Measurements from ENCODE around the gene HOXC11. TPM values are rescaled to one million over a fixed set of nuclear protein-coding genes. Genes with fewer than 3 reads are reported as not detected.

Gene HOXC11
- total RNA-seq, 4 donors from 2014 or later: 3.1 to 3.7 (median 3.5) TPM

GRCh38 chr12:53997204-53998109 lies 24.5 kb downstream of the HOXC11 start:
- DNase-seq (ENCODE audit: low spot score in 2 of 2): no peak
- H3K4me3 ChIP-seq: peak overlapping the region; percentile 67
- H3K27ac ChIP-seq: peak overlapping the region; percentile 98
- H3K27me3 ChIP-seq: peaks cover 15% of the 10 kb centered on the region
- H3K9me3 ChIP-seq: no peaks in the 10 kb centered on the region
- H3K4me1 ChIP-seq: peaks cover 71% of the 10 kb centered on the region
- 7% methylated on average over 28 of the region's 35 CpGs for WGBS
- no peaks in the 10 kb centered on the region for H3K36me3 ChIP-seq
- TF ChIP-seq POLR2A (IDR thresholded peaks at IDR 0.05): no peak
- TF ChIP-seq, protein P1, sequence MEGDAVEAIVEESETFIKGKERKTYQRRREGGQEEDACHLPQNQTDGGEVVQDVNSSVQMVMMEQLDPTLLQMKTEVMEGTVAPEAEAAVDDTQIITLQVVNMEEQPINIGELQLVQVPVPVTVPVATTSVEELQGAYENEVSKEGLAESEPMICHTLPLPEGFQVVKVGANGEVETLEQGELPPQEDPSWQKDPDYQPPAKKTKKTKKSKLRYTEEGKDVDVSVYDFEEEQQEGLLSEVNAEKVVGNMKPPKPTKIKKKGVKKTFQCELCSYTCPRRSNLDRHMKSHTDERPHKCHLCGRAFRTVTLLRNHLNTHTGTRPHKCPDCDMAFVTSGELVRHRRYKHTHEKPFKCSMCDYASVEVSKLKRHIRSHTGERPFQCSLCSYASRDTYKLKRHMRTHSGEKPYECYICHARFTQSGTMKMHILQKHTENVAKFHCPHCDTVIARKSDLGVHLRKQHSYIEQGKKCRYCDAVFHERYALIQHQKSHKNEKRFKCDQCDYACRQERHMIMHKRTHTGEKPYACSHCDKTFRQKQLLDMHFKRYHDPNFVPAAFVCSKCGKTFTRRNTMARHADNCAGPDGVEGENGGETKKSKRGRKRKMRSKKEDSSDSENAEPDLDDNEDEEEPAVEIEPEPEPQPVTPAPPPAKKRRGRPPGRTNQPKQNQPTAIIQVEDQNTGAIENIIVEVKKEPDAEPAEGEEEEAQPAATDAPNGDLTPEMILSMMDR (IDR thresholded peaks at IDR 0.05): no peak
- TF ChIP-seq POLR2AphosphoS5 (IDR thresholded peaks at IDR 0.05): no peak
- TF ChIP-seq EP300 (IDR thresholded peaks at IDR 0.05): no peak

- Histone ChIP-seq H3K9me3 (no peaks in the 10 kb centered on the region), H3K27me3 (peaks cover 14% of the 10 kb centered on the region), H3K4me1 (peaks cover 69% of the 10 kb centered on the region), H3K27ac (peak overlapping the region; percentile 98), H3K36me3 (no peaks in the 10 kb centered on the region), H3K4me3 (peak overlapping the region; percentile 67)
- TF ChIP-seq POLR2AphosphoS5 (IDR thresholded peaks at IDR 0.05): no peak
- no peak for DNase-seq (ENCODE audit: low spot score in 2 of 2)
- 12% methylated on average over 11 of the region's 11 CpGs for WGBS
Measured at GRCh38 chr12:53998110-53998899, 25.4 kb downstream of the HOXC11 start.

GRCh38 chr12:53998900-53999236 lies 25.9 kb downstream of the HOXC11 start:
- Histone ChIP-seq H3K4me1 (peaks cover 69% of the 10 kb centered on the region), H3K27me3 (peaks cover 13% of the 10 kb centered on the region), H3K4me3 (peak overlapping the region; percentile 67), H3K36me3 (no peaks in the 10 kb centered on the region), H3K27ac (peak overlapping the region; percentile 98), H3K9me3 (no peaks in the 10 kb centered on the region)
- DNase-seq (ENCODE audit: low spot score in 2 of 2): no peak
- 9% methylated on average over 13 of the region's 13 CpGs for WGBS
- TF ChIP-seq, protein P1 (IDR thresholded peaks at IDR 0.05): no peak
- TF ChIP-seq EP300 (IDR thresholded peaks at IDR 0.05): no peak
- no peak for TF ChIP-seq POLR2A (IDR thresholded peaks at IDR 0.05)

- no peaks in the 10 kb centered on the region for H3K9me3 ChIP-seq
- WGBS: 2% methylated on average over 34 of the region's 35 CpGs
- peaks cover 9% of the 10 kb centered on the region for H3K27me3 ChIP-seq
- TF ChIP-seq POLR2AphosphoS5 (IDR thresholded peaks at IDR 0.05): no peak
- TF ChIP-seq, protein P1 (IDR thresholded peaks at IDR 0.05): no peak
- no peak for TF ChIP-seq POLR2A (IDR thresholded peaks at IDR 0.05)
- TF ChIP-seq EP300 (IDR thresholded peaks at IDR 0.05): no peak
- H3K36me3 ChIP-seq: no peaks in the 10 kb centered on the region
- peak overlapping the region; percentile 67 for H3K4me3 ChIP-seq
- H3K27ac ChIP-seq: peak overlapping the region; percentile 98
- peak in 1 of 2 donors; percentile 87 for DNase-seq (ENCODE audit: low spot score in 2 of 2)
- H3K4me1 ChIP-seq: peaks cover 65% of the 10 kb centered on the region
Measured at GRCh38 chr12:53999559-54000115, 26.7 kb downstream of the HOXC11 start.

GRCh38 chr12:54000116-54001114 lies 27.5 kb downstream of the HOXC11 start, which contains the start of gene HOXC9:
Gene HOXC9 (plus strand): TSS chr12:54000161. CDS start chr12:54000189, 28 bp downstream.
- WGBS: 3% methylated on average over 73 of the region's 87 CpGs
- H3K9me3 ChIP-seq: no peaks in the 10 kb centered on the region
- TF ChIP-seq POLR2AphosphoS5 (IDR thresholded peaks at IDR 0.05) (peak in 1 of 3 donors; percentile 37), POLR2A (IDR thresholded peaks at IDR 0.05) (no peak)
- no peak for DNase-seq (ENCODE audit: low spot score in 2 of 2)
- H3K36me3 ChIP-seq: no peaks in the 10 kb centered on the region
- peaks cover 13% of the 10 kb centered on the region for H3K27me3 ChIP-seq
- H3K27ac ChIP-seq: peak within 1 kb of the TSS; percentile 98
- peak within 1 kb of the TSS; percentile 67 for H3K4me3 ChIP-seq
- peaks cover 60% of the 10 kb centered on the region for H3K4me1 ChIP-seq
